DND-41 (cell line): Measurements from ENCODE around the gene IP6K3.

Experiments used
- EZH2 ChIP-seq: IDR thresholded peaks from 3 replicates; pipeline ENCODE4 v1.6.1; 2012; ENCODE audit warnings: borderline replicate concordance, low read depth, mild to moderate bottlenecking, moderate library complexity, low read length, inconsistent platforms; ENCODE audit not compliant: severe bottlenecking
- TF ChIP-seq, protein P1 (sequence below): IDR thresholded peaks from 2 replicates; pipeline ENCODE4 v1.5.1; 2012; ENCODE audit warnings: borderline replicate concordance, low read length, moderate library complexity, mild to moderate bottlenecking; ENCODE audit not compliant: poor library complexity, severe bottlenecking; ENCODE audit errors: extremely low read depth

GRCh38 chr6:33699739-33700138 is 47.0 kb downstream of the IP6K3 start:
- TF ChIP-seq, protein P1, sequence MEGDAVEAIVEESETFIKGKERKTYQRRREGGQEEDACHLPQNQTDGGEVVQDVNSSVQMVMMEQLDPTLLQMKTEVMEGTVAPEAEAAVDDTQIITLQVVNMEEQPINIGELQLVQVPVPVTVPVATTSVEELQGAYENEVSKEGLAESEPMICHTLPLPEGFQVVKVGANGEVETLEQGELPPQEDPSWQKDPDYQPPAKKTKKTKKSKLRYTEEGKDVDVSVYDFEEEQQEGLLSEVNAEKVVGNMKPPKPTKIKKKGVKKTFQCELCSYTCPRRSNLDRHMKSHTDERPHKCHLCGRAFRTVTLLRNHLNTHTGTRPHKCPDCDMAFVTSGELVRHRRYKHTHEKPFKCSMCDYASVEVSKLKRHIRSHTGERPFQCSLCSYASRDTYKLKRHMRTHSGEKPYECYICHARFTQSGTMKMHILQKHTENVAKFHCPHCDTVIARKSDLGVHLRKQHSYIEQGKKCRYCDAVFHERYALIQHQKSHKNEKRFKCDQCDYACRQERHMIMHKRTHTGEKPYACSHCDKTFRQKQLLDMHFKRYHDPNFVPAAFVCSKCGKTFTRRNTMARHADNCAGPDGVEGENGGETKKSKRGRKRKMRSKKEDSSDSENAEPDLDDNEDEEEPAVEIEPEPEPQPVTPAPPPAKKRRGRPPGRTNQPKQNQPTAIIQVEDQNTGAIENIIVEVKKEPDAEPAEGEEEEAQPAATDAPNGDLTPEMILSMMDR: no peak
- TF ChIP-seq EZH2: no peak
